Neural cell (in vitro differentiated cells): ENCODE measurements around the gene PSEN1. TPM values are rescaled to one million over a fixed set of nuclear protein-coding genes. Genes with fewer than 3 reads are reported as not detected.

Source experiments
- H2AFZ ChIP-seq: fragments of 200-600, 300-800 bp; sonication (generic), shearing (Covaris generic); 2 replicates; pipeline ENCODE4 v1.6.0; 2014; ENCODE audit warnings: low read depth, mild to moderate bottlenecking, antibody characterized with exemption, low read length, moderate library complexity
- H3F3A ChIP-seq: fragments of 200-600 bp; shearing (Covaris generic); 2 replicates; pipeline ENCODE4 v1.6.1; 2016; ENCODE audit warnings: mild to moderate bottlenecking, moderate library complexity, mixed read lengths, antibody characterized with exemption, low read length; ENCODE audit not compliant: insufficient read depth, poor library complexity, severe bottlenecking
- H3K27ac ChIP-seq: fragments of 200-600, 300-800 bp; sonication (generic), shearing (Covaris generic); 2 replicates; pipeline ENCODE4 v1.5.1; 2014; ENCODE audit warnings: mild to moderate bottlenecking, low read length, moderate library complexity
- H3K27me3 ChIP-seq: fragments of 300-800, 200-600 bp; sonication (generic), shearing (Covaris generic); 2 replicates; pipeline ENCODE4 v1.6.0; 2014; ENCODE audit warnings: mild to moderate bottlenecking, low read depth, low read length, moderate library complexity; ENCODE audit not compliant: insufficient read depth
- H3K36me3 ChIP-seq: fragments of 300-800, 200-600 bp; sonication (generic), shearing (Covaris generic); 2 replicates; pipeline ENCODE4 v1.5.1; 2014; ENCODE audit warnings: mild to moderate bottlenecking, antibody characterized with exemption, low read length, moderate library complexity; ENCODE audit not compliant: insufficient read depth
- H3K4me2 ChIP-seq: fragments of 300-800, 200-600 bp; sonication (generic), shearing (Covaris generic); 2 replicates; pipeline ENCODE4 v1.6.0; 2014; ENCODE audit warnings: mild to moderate bottlenecking, low read length
- H3K4me3 ChIP-seq: fragments of 300-800, 200-600 bp; sonication (generic), shearing (Covaris generic); 2 replicates; pipeline ENCODE4 v1.5.1; 2014; ENCODE audit warnings: mild to moderate bottlenecking, low read length, moderate library complexity
- H3K79me2 ChIP-seq: fragments of 200-600 bp; shearing (Covaris generic); replicated peaks from 2 replicates; pipeline ENCODE4 v1.6.0; 2014; ENCODE audit warnings: mild to moderate bottlenecking, low read length, moderate library complexity; ENCODE audit not compliant: insufficient read depth
- H3K9ac ChIP-seq: fragments of 300-800, 200-600 bp; sonication (generic), shearing (Covaris generic); 2 replicates; pipeline ENCODE4 v1.6.1; 2016; ENCODE audit warnings: mild to moderate bottlenecking, low read length, mixed read lengths
- H3K9me2 ChIP-seq: fragments of 200-600 bp; shearing (Covaris generic); 2 replicates; pipeline ENCODE4 v1.6.1; 2016; ENCODE audit warnings: mild to moderate bottlenecking, low read length, mixed read lengths; ENCODE audit not compliant: insufficient read depth
- H3K9me3 ChIP-seq: fragments of 200-600, 300-800 bp; sonication (generic), shearing (Covaris generic); 2 replicates; pipeline ENCODE4 v1.6.1; 2016; ENCODE audit warnings: mild to moderate bottlenecking, mixed run types, low read length, moderate library complexity, mixed read lengths
- H4K20me1 ChIP-seq: fragments of 200-600 bp; shearing (Covaris generic); 2 replicates; pipeline ENCODE4 v1.6.1; 2016; ENCODE audit warnings: mild to moderate bottlenecking, mixed run types; ENCODE audit not compliant: insufficient read depth
- EP300 ChIP-seq: fragments of 450-650 bp; conservative IDR thresholded peaks from 2 replicates; pipeline ENCODE4 v1.6.1; 2014; ENCODE audit warnings: antibody characterized with exemption, mild to moderate bottlenecking, moderate library complexity; ENCODE audit not compliant: poor library complexity, severe bottlenecking
- EZH2 ChIP-seq: fragments of 200-600, 300-800 bp; shearing (Covaris generic), sonication (generic); IDR thresholded peaks from 2 replicates; pipeline ENCODE4 v1.6.1; 2014; ENCODE audit warnings: antibody characterized with exemption, low read length, borderline replicate concordance, mild to moderate bottlenecking; ENCODE audit not compliant: insufficient read depth, poor library complexity, severe bottlenecking
- MXI1 ChIP-seq: fragments of 450-650 bp; conservative IDR thresholded peaks from 2 replicates; pipeline ENCODE4 v1.6.1; 2014; ENCODE audit warnings: antibody characterized with exemption, mild to moderate bottlenecking; ENCODE audit not compliant: poor library complexity, severe bottlenecking
- POLR2AphosphoS5 ChIP-seq: IDR thresholded peaks from 2 replicates; pipeline ENCODE4 v1.6.1; 2012
- RAD21 ChIP-seq: fragments of 450-650 bp; conservative IDR thresholded peaks from 2 replicates; pipeline ENCODE4 v1.6.1; 2014; ENCODE audit warnings: antibody characterized with exemption, mild to moderate bottlenecking, moderate library complexity
- SMC3 ChIP-seq: fragments of 450-650 bp; conservative IDR thresholded peaks from 2 replicates; pipeline ENCODE4 v1.6.1; 2014; ENCODE audit warnings: antibody characterized with exemption, mild to moderate bottlenecking, moderate library complexity; ENCODE audit not compliant: poor library complexity
- TAF1 ChIP-seq: IDR thresholded peaks from 2 replicates; pipeline ENCODE4 v1.6.1; 2012; ENCODE audit warnings: low read depth
- polyA plus RNA-seq: library from polyadenylated mRNA; depleted of rRNA; stranded (reverse); fragments of >200 nt; gene quantifications from 2 replicates; pipeline ENCODE4 v1.2.3, GENCODE V29; 2014
- TF ChIP-seq, protein P1 (sequence below): IDR thresholded peaks from 2 replicates; pipeline ENCODE4 v1.6.1; 2012; ENCODE audit warnings: borderline replicate concordance
- TF ChIP-seq, protein P2 (sequence below): fragments of 450-650 bp; IDR thresholded peaks from 2 replicates; pipeline ENCODE4 v1.5.1; 2014; ENCODE audit warnings: antibody characterized with exemption, mild to moderate bottlenecking, moderate library complexity; ENCODE audit not compliant: poor library complexity, severe bottlenecking

The PSEN1 gene
- polyA plus RNA-seq, 1 donor from 2014 or later = 40.3 TPM

DNA sequence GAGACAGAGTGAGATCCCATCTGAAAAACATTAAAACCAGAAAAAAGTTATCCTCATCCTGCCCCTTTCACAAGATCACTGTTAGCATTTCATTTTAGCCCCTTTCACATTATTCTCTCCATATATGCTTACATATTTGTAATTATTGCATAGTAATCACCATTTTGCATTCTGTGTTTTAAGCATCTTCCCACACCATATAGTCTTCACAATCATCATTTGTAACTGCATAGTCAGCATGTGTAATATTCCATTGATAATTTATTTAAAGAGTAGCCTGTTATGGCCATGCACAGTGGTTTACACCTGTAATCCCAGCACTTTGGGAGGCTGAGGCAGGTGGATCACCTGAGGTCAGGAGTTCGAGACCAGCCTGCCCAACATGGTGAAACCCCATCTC lies 112.8 kb downstream of the PSEN1 start:
- no peaks in the 10 kb centered on the region for H3F3A ChIP-seq
- no peak overlapping the region for H2AFZ ChIP-seq
- no peaks in the 10 kb centered on the region for H4K20me1 ChIP-seq
- H3K9me3 ChIP-seq = no peaks in the 10 kb centered on the region
- no peaks in the 10 kb centered on the region for H3K36me3 ChIP-seq
- H3K9me2 ChIP-seq = no peaks in the 10 kb centered on the region
- H3K4me2 ChIP-seq = no peak overlapping the region
- H3K4me3 ChIP-seq = no peak overlapping the region
- H3K27me3 ChIP-seq = no peaks in the 10 kb centered on the region
- no peak overlapping the region for H3K9ac ChIP-seq
- no peaks in the 10 kb centered on the region for H3K79me2 ChIP-seq
- no peak for TF ChIP-seq EZH2
- TF ChIP-seq RAD21 = no peak
- no peak for TF ChIP-seq POLR2AphosphoS5
- TF ChIP-seq, protein P1, sequence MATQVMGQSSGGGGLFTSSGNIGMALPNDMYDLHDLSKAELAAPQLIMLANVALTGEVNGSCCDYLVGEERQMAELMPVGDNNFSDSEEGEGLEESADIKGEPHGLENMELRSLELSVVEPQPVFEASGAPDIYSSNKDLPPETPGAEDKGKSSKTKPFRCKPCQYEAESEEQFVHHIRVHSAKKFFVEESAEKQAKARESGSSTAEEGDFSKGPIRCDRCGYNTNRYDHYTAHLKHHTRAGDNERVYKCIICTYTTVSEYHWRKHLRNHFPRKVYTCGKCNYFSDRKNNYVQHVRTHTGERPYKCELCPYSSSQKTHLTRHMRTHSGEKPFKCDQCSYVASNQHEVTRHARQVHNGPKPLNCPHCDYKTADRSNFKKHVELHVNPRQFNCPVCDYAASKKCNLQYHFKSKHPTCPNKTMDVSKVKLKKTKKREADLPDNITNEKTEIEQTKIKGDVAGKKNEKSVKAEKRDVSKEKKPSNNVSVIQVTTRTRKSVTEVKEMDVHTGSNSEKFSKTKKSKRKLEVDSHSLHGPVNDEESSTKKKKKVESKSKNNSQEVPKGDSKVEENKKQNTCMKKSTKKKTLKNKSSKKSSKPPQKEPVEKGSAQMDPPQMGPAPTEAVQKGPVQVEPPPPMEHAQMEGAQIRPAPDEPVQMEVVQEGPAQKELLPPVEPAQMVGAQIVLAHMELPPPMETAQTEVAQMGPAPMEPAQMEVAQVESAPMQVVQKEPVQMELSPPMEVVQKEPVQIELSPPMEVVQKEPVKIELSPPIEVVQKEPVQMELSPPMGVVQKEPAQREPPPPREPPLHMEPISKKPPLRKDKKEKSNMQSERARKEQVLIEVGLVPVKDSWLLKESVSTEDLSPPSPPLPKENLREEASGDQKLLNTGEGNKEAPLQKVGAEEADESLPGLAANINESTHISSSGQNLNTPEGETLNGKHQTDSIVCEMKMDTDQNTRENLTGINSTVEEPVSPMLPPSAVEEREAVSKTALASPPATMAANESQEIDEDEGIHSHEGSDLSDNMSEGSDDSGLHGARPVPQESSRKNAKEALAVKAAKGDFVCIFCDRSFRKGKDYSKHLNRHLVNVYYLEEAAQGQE = no peak
- TF ChIP-seq EP300 = no peak
- no peak for TF ChIP-seq MXI1
- TF ChIP-seq, protein P2, sequence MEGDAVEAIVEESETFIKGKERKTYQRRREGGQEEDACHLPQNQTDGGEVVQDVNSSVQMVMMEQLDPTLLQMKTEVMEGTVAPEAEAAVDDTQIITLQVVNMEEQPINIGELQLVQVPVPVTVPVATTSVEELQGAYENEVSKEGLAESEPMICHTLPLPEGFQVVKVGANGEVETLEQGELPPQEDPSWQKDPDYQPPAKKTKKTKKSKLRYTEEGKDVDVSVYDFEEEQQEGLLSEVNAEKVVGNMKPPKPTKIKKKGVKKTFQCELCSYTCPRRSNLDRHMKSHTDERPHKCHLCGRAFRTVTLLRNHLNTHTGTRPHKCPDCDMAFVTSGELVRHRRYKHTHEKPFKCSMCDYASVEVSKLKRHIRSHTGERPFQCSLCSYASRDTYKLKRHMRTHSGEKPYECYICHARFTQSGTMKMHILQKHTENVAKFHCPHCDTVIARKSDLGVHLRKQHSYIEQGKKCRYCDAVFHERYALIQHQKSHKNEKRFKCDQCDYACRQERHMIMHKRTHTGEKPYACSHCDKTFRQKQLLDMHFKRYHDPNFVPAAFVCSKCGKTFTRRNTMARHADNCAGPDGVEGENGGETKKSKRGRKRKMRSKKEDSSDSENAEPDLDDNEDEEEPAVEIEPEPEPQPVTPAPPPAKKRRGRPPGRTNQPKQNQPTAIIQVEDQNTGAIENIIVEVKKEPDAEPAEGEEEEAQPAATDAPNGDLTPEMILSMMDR = no peak
- no peak for TF ChIP-seq TAF1
- no peak for TF ChIP-seq SMC3
- H3K27ac ChIP-seq = no peak overlapping the region

- H3K9ac ChIP-seq = no peak overlapping the region
- H2AFZ ChIP-seq = no peak overlapping the region
- no peak for TF ChIP-seq EP300
- TF ChIP-seq RAD21 = no peak
- TF ChIP-seq POLR2AphosphoS5 = no peak
- no peak for TF ChIP-seq SMC3
- TF ChIP-seq, protein P1 = no peak
- no peak for TF ChIP-seq TAF1
- no peak for TF ChIP-seq EZH2
- TF ChIP-seq, protein P2 = no peak
- no peaks in the 10 kb centered on the region for H3K79me2 ChIP-seq
- H3F3A ChIP-seq = no peaks in the 10 kb centered on the region
- H4K20me1 ChIP-seq = no peaks in the 10 kb centered on the region
- no peaks in the 10 kb centered on the region for H3K9me2 ChIP-seq
- H3K27me3 ChIP-seq = no peaks in the 10 kb centered on the region
- H3K4me2 ChIP-seq = no peak overlapping the region
- no peak overlapping the region for H3K27ac ChIP-seq
- H3K36me3 ChIP-seq = no peaks in the 10 kb centered on the region
- H3K4me3 ChIP-seq = no peak overlapping the region
- H3K9me3 ChIP-seq = no peaks in the 10 kb centered on the region
Observed at GRCh38 chr14:73249564-73250316, 113.4 kb downstream of the PSEN1 start.
